ENCODE results near the gene DAZAP1.

Gene DAZAP1

GRCh38 chr19:1441677-1442438, 34.5 kb downstream of the DAZAP1 start:
- no peak overlapping the region for H3K4me2 ChIP-seq (ENCODE audit: low read depth, low read length, poor library complexity, severe bottlenecking)
- H3F3A ChIP-seq (ENCODE audit: insufficient read depth): peaks cover 52% of the 10 kb centered on the region
- peaks cover 16% of the 10 kb centered on the region for H3K36me3 ChIP-seq (ENCODE audit: low read length)
- no peaks in the 10 kb centered on the region for H3K27me3 ChIP-seq (ENCODE audit: low read length)
- H3K79me2 ChIP-seq (ENCODE audit: insufficient read depth, low read length): peaks cover 31% of the 10 kb centered on the region
- H3K27ac ChIP-seq (ENCODE audit: low read depth, low read length): no peak overlapping the region; the same call in 1 of the 2 replicates
- H3K9ac ChIP-seq (ENCODE audit: low read length): no peak overlapping the region
- TF ChIP-seq, protein P1, sequence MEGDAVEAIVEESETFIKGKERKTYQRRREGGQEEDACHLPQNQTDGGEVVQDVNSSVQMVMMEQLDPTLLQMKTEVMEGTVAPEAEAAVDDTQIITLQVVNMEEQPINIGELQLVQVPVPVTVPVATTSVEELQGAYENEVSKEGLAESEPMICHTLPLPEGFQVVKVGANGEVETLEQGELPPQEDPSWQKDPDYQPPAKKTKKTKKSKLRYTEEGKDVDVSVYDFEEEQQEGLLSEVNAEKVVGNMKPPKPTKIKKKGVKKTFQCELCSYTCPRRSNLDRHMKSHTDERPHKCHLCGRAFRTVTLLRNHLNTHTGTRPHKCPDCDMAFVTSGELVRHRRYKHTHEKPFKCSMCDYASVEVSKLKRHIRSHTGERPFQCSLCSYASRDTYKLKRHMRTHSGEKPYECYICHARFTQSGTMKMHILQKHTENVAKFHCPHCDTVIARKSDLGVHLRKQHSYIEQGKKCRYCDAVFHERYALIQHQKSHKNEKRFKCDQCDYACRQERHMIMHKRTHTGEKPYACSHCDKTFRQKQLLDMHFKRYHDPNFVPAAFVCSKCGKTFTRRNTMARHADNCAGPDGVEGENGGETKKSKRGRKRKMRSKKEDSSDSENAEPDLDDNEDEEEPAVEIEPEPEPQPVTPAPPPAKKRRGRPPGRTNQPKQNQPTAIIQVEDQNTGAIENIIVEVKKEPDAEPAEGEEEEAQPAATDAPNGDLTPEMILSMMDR (IDR thresholded peaks at IDR 0.05; ENCODE audit: insufficient read depth, low read length, poor library complexity, severe bottlenecking): no peak
- no peak for TF ChIP-seq EZH2phosphoT487 (conservative IDR thresholded peaks at IDR 0.05; ENCODE audit: low read length)
- H3K9me3 ChIP-seq (ENCODE audit: insufficient read depth, low read length): no peaks in the 10 kb centered on the region
- no peaks in the 10 kb centered on the region for H3K9me2 ChIP-seq (replicated peaks; ENCODE audit: insufficient read depth, low read length)
- H3K4me3 ChIP-seq (ENCODE audit: insufficient read depth, low read length, poor library complexity, severe bottlenecking): no peak overlapping the region
- peaks cover 18% of the 10 kb centered on the region; the same call in 1 of the 2 replicates for H4K20me1 ChIP-seq (ENCODE audit: low read depth, low read length)
- no peak overlapping the region for H2AFZ ChIP-seq (ENCODE audit: low read depth, low read length, severe bottlenecking)

- Histone ChIP-seq H4K20me1 (ENCODE audit: low read depth, low read length) (peaks cover 8% of the 10 kb centered on the region; the same call in 1 of the 2 replicates), H3F3A (ENCODE audit: insufficient read depth) (peaks cover 39% of the 10 kb centered on the region), H3K9me3 (ENCODE audit: insufficient read depth, low read length) (no peaks in the 10 kb centered on the region), H3K79me2 (ENCODE audit: insufficient read depth, low read length) (peaks cover 9% of the 10 kb centered on the region; the same call in 1 of the 2 replicates), H3K27me3 (ENCODE audit: low read length) (no peaks in the 10 kb centered on the region), H3K27ac (ENCODE audit: low read depth, low read length) (peak overlapping the region; percentile 55), H3K9ac (ENCODE audit: low read length) (peak overlapping the region; percentile 58), H3K4me3 (ENCODE audit: insufficient read depth, low read length, poor library complexity, severe bottlenecking) (peak overlapping the region; percentile 50), H2AFZ (ENCODE audit: low read depth, low read length, severe bottlenecking) (peak overlapping the region; percentile 80), H3K9me2 (replicated peaks; ENCODE audit: insufficient read depth, low read length) (no peaks in the 10 kb centered on the region), H3K4me2 (ENCODE audit: low read depth, low read length, poor library complexity, severe bottlenecking) (peak overlapping the region; percentile 68), H3K36me3 (ENCODE audit: low read length) (peaks cover 11% of the 10 kb centered on the region)
- TF ChIP-seq EZH2phosphoT487 (conservative IDR thresholded peaks at IDR 0.05; ENCODE audit: low read length): no peak
- TF ChIP-seq, protein P1 (IDR thresholded peaks at IDR 0.05; ENCODE audit: insufficient read depth, low read length, poor library complexity, severe bottlenecking): peak; percentile 75
Measured at GRCh38 chr19:1445185-1445931, 38.0 kb downstream of the DAZAP1 start.

DNA sequence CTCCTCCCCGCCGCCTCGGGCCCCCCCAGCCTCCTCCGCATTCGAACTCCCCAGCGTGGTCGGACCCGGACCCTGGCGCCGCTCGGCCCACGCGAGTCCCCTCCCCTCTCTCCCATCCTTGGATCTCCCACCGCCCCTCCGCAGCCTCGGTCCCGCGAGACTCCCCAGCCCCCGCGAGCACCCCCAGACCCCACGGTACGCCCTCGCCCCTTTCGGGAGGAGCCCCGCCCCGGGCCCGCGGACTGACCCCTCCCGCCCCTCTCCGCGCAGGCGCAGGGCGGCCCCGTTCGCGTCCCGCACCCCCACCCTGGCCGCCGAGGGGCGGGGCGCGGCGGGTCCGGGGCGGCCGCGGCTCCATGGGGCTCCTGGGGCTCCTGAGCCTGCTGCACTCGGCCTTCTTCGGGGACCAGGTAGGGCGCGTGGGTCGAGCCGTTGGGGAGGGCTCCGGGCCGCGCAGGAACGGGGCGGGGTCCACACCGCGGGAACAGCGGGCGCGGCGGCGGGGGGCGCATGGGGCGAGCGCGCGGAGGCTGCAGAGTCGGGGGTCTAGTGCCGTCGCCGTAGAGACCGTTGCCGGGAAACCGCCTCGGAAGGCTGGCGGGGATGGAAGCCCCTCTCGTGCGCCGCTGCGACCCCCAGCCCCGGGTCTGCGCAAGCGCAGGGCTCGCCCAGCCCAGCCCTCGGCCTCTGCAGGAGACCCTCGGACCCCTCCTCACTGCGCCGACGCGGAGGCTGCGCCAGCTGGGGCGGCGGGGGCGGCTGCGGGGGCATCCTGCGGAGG, 38.7 kb downstream of the DAZAP1 start:
- no peak for TF ChIP-seq EZH2phosphoT487 (conservative IDR thresholded peaks at IDR 0.05; ENCODE audit: low read length)
- TF ChIP-seq, protein P1 (IDR thresholded peaks at IDR 0.05; ENCODE audit: insufficient read depth, low read length, poor library complexity, severe bottlenecking): no peak
- Histone ChIP-seq H3K4me2 (ENCODE audit: low read depth, low read length, poor library complexity, severe bottlenecking) (no peak overlapping the region), H3K27ac (ENCODE audit: low read depth, low read length) (no peak overlapping the region), H4K20me1 (ENCODE audit: low read depth, low read length) (peaks cover 1% of the 10 kb centered on the region; the same call in 1 of the 2 replicates), H3K9me3 (ENCODE audit: insufficient read depth, low read length) (no peaks in the 10 kb centered on the region), H3F3A (ENCODE audit: insufficient read depth) (peaks cover 32% of the 10 kb centered on the region), H3K79me2 (ENCODE audit: insufficient read depth, low read length) (peaks cover 2% of the 10 kb centered on the region; the same call in 1 of the 2 replicates), H2AFZ (ENCODE audit: low read depth, low read length, severe bottlenecking) (no peak overlapping the region), H3K36me3 (ENCODE audit: low read length) (peaks cover 3% of the 10 kb centered on the region; the same call in 1 of the 2 replicates), H3K27me3 (ENCODE audit: low read length) (no peaks in the 10 kb centered on the region), H3K4me3 (ENCODE audit: insufficient read depth, low read length, poor library complexity, severe bottlenecking) (no peak overlapping the region), H3K9me2 (replicated peaks; ENCODE audit: insufficient read depth, low read length) (no peaks in the 10 kb centered on the region), H3K9ac (ENCODE audit: low read length) (no peak overlapping the region)
